Neuronal stem cell (in vitro differentiated cells): ENCODE data around the gene FRAT1.

Source experiments
- DNase-seq: peaks from one replicate; pipeline ENCODE4 v3.0.0-alpha.2; 2013; ENCODE audit warnings: low spot score
- H2AFZ ChIP-seq: one replicate; pipeline ENCODE4 v1.6.1; 2013; ENCODE audit warnings: mild to moderate bottlenecking, low read length, inconsistent platforms
- H2AK5ac ChIP-seq: 2 replicates; pipeline ENCODE4 v1.6.1; 2013; ENCODE audit warnings: low read depth, mild to moderate bottlenecking, inconsistent platforms, low read length, moderate library complexity, mixed read lengths
- H2BK120ac ChIP-seq: 2 replicates; pipeline ENCODE4 v1.6.1; 2013; ENCODE audit warnings: low read depth, mild to moderate bottlenecking, inconsistent platforms, low read length, moderate library complexity, mixed read lengths
- H2BK12ac ChIP-seq: one replicate; pipeline ENCODE4 v1.6.1; 2013; ENCODE audit warnings: low read length, inconsistent platforms
- H2BK15ac ChIP-seq: 2 replicates; pipeline ENCODE4 v1.6.1; 2013; ENCODE audit warnings: mild to moderate bottlenecking, low read length, inconsistent platforms, mixed read lengths
- H2BK5ac ChIP-seq: one replicate; pipeline ENCODE4 v1.6.1; 2013; ENCODE audit warnings: inconsistent platforms, mild to moderate bottlenecking, low read length, moderate library complexity
- H3K14ac ChIP-seq: one replicate; pipeline ENCODE4 v1.6.1; 2013; ENCODE audit warnings: low read length, inconsistent platforms
- H3K18ac ChIP-seq: 2 replicates; pipeline ENCODE4 v1.6.1; 2013; ENCODE audit warnings: low read length, inconsistent platforms
- H3K23ac ChIP-seq: 2 replicates; pipeline ENCODE4 v1.6.1; 2013; ENCODE audit warnings: low read depth, mild to moderate bottlenecking, mixed read lengths, low read length, inconsistent platforms; ENCODE audit not compliant: poor library complexity
- H3K27ac ChIP-seq: replicated peaks from 3 replicates; pipeline ENCODE4 v1.5.1; 2013; ENCODE audit warnings: low read length, inconsistent platforms
- H3K27me3 ChIP-seq, 3 experiments: 2 replicates each; pipeline ENCODE4 v1.6.1; 2013; ENCODE audit warnings: low read length in 3 of 3, mild to moderate bottlenecking in 2 of 3, inconsistent platforms in 1 of 3, low read depth in 1 of 3, mixed read lengths in 1 of 3, moderate library complexity in 1 of 3; ENCODE audit not compliant: control insufficient read depth in 3 of 3, insufficient read depth in 3 of 3
- H3K36me3 ChIP-seq, 2 donors: replicated peaks in 1 of 2; 2 replicates each; pipeline ENCODE4 v1.6.1; 2013; ENCODE audit warnings: low read length in 2 of 2; ENCODE audit not compliant: control insufficient read depth in 2 of 2, insufficient read depth in 2 of 2
- H3K4ac ChIP-seq: 2 replicates; pipeline ENCODE4 v1.6.1; 2013; ENCODE audit warnings: inconsistent platforms, mild to moderate bottlenecking, low read length, moderate library complexity
- H3K4me1 ChIP-seq, 2 donors: 1 replicate in 1 of 2; 2 replicates in 1 of 2; pipeline ENCODE4 v1.6.1; 2013; ENCODE audit warnings: low read length in 2 of 2, low read depth in 1 of 2; ENCODE audit not compliant: control insufficient read depth in 2 of 2, insufficient read depth in 1 of 2
- H3K4me2 ChIP-seq: one replicate; pipeline ENCODE4 v1.6.1; 2013; ENCODE audit warnings: mild to moderate bottlenecking, low read length, inconsistent platforms; ENCODE audit not compliant: insufficient read depth, poor library complexity, severe bottlenecking
- H3K4me3 ChIP-seq, 2 donors: 2 replicates each; pipeline ENCODE4 v1.5.1; 2013; ENCODE audit warnings: low read length in 2 of 2, mild to moderate bottlenecking in 2 of 2, inconsistent platforms in 1 of 2, moderate library complexity in 1 of 2
- H3K79me1 ChIP-seq: one replicate; pipeline ENCODE4 v1.6.1; 2013; ENCODE audit warnings: low read depth, mild to moderate bottlenecking, inconsistent platforms, low read length, moderate library complexity
- H3K9ac ChIP-seq: one replicate; pipeline ENCODE4 v1.6.1; 2013; ENCODE audit warnings: mild to moderate bottlenecking, low read depth, low read length, inconsistent platforms; ENCODE audit not compliant: poor library complexity
- H3K9me3 ChIP-seq, 2 donors: replicated peaks in 1 of 2; 2 replicates each; pipeline versions ENCODE3 to v1.6.1; 2013; ENCODE audit warnings: low read length in 2 of 2, mild to moderate bottlenecking in 2 of 2, inconsistent platforms in 1 of 2, low read depth in 1 of 2, mixed read lengths in 1 of 2, moderate library complexity in 1 of 2; ENCODE audit not compliant: control insufficient read depth in 2 of 2, insufficient read depth in 1 of 2
- H4K8ac ChIP-seq: one replicate; pipeline ENCODE4 v1.6.1; 2013; ENCODE audit warnings: low read depth, mild to moderate bottlenecking, inconsistent platforms, low read length, moderate library complexity
- H4K91ac ChIP-seq: one replicate; pipeline ENCODE4 v1.6.1; 2013; ENCODE audit warnings: low read length, low read depth, mild to moderate bottlenecking, inconsistent platforms; ENCODE audit not compliant: poor library complexity
- WGBS, 2 donors: extraction: QIAGEN DNeasy Blood & Tissue Kit; methylation state at CpG; one replicate each; pipeline ENCODE4 v1.1.7; 2013; ENCODE audit warnings: missing lambda C conversion rate in 2 of 2, mixed read lengths in 1 of 2; ENCODE audit not compliant: insufficient read length in 2 of 2, insufficient replicate concordance in 1 of 2; ENCODE audit errors: extremely low coverage in 2 of 2; 5-methylcytosine and 5-hydroxymethylcytosine counted together

The FRAT1 gene

DNA sequence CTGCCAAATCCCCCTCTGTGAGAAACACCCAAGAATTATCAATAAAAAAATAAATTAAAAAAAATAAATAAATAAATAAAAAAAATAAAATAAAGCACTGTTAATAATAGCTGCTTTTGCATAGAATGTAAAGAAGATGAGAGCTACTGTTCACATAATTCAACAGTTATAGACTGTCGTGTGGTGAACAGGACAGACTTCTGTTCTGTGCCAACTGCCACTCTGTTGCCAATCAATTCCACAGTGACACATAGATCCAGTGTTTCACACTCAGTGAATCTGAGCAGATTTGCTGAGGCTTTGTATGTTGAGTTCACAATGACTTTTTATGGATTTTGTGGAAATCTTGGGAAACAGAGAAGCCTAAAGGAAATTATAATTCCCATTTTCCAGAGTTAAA lies 41.5 kb upstream of the FRAT1 start:
- Histone ChIP-seq H4K91ac (no peak overlapping the region), H3K18ac (no peak overlapping the region), H3K4me3 (no peak overlapping the region), H2AFZ (no peak overlapping the region), H3K9ac (no peak overlapping the region), H2BK15ac (no peak overlapping the region), H2BK120ac (no peak overlapping the region), H3K23ac (no peak overlapping the region), H3K27ac (no peak overlapping the region), H4K8ac (no peak overlapping the region), H3K4me2 (no peak overlapping the region), H3K14ac (no peak overlapping the region), H3K4me1 (no peaks in the 10 kb centered on the region), H3K4ac (no peak overlapping the region), H3K27me3 (no peaks in the 10 kb centered on the region), H3K36me3 (no peaks in the 10 kb centered on the region), H3K79me1 (no peaks in the 10 kb centered on the region), H3K9me3 (no peaks in the 10 kb centered on the region), H2BK12ac (no peak overlapping the region), H2BK5ac (no peak overlapping the region), H2AK5ac (no peak overlapping the region)
- no peak for DNase-seq
- WGBS, 2 donors: no CpG with 5 or more reads among the region's 1 CpG

DNA sequence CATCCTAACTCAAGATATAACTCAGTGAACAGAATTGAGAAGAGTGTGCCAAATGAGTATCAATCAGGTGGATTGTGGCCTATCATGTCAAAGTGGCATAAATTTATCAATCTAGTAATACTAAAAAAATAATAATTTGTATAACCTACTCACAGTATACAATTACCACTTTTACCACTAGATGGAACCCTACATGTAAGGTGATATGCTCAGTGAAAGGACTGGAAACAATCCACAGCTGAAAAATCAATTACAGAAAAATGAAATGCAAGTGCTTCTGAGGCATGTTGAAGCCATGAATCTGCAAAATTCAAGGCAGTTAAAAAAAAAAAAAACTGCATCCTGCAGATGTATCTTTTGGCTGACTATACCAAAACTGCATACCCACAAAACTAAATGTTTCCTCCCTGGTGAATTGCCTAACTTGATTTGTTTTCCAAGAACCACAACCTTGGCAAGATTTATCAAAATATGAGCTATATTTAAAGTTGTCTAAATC lies 40.5 kb upstream of the FRAT1 start:
- Histone ChIP-seq H4K8ac (no peak overlapping the region), H3K79me1 (no peaks in the 10 kb centered on the region), H2BK5ac (no peak overlapping the region), H3K27ac (no peak overlapping the region), H3K4ac (no peak overlapping the region), H3K4me1 (no peaks in the 10 kb centered on the region), H3K18ac (no peak overlapping the region), H2BK15ac (no peak overlapping the region), H3K4me3 (no peak overlapping the region), H2BK120ac (no peak overlapping the region), H3K23ac (no peak overlapping the region), H3K27me3 (no peaks in the 10 kb centered on the region), H2AK5ac (no peak overlapping the region), H2BK12ac (no peak overlapping the region), H2AFZ (no peak overlapping the region), H3K14ac (no peak overlapping the region), H3K9me3 (no peaks in the 10 kb centered on the region), H3K36me3 (no peaks in the 10 kb centered on the region), H3K4me2 (no peak overlapping the region), H3K9ac (no peak overlapping the region), H4K91ac (no peak overlapping the region)
- DNase-seq: no peak

DNA sequence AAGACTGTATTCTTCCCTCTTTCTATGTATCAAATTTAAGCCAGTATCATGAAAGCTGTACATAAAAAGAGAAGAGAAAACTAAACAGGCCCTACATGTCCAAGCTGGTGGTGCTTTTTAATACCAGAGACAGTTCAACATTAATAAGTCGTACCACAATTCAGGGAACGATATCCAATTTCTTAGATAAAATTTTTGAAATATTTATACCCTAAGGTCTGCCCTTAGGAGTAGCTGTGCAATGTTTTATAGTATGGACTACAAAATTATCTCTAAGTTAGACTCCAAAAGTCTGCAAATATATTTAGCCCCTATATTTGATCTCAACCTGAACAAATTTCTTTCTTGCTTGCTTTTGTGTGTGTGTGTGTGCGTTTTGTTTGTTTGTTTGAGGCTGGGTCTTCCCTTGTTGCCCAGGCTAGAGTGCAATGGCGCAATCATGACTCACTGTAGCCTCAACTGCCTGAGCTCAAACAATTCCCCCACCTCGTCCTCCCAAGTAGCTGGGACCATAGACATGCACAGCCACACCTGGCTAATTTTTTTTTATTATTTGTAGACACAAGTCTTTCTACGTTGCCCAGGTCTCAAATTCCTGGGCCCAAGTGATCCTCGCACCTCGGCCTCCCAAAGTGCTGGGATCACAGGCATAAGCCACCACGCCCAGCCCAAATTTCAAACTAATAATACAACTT lies 39.8 kb upstream of the FRAT1 start:
- Histone ChIP-seq H4K8ac (no peak overlapping the region), H2BK5ac (no peak overlapping the region), H3K9ac (no peak overlapping the region), H2BK120ac (no peak overlapping the region), H2BK15ac (no peak overlapping the region), H3K9me3 (no peaks in the 10 kb centered on the region), H3K27me3 (no peaks in the 10 kb centered on the region), H3K4me1 (no peaks in the 10 kb centered on the region), H3K36me3 (no peaks in the 10 kb centered on the region), H3K4me3 (no peak overlapping the region), H4K91ac (no peak overlapping the region), H2AK5ac (no peak overlapping the region), H3K79me1 (no peaks in the 10 kb centered on the region), H3K27ac (no peak overlapping the region), H2AFZ (no peak overlapping the region), H3K4ac (no peak overlapping the region), H3K23ac (no peak overlapping the region), H3K4me2 (no peak overlapping the region), H3K18ac (no peak overlapping the region), H3K14ac (no peak overlapping the region), H2BK12ac (no peak overlapping the region)
- no CpG with 5 or more reads among the region's 9 CpGs for WGBS, 2 donors
- no peak for DNase-seq

DNA sequence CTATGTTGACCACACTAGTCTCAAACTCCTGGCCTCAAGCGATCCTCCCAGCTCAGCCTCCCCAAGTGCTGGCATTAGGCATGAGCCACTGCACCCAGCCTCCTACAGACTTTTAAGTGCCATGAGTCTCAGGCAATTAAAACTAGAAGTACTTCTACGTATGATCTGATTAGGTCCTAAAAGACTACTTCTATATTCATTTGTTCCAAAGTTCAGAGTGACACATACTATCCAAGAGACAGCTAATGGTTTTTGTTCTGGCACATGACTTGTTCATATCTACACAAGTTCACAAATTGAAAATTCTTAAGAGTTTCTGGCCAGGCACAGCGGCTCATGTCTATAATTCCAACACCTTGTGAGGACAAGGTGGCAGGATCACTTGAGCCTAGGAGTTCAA lies 38.3 kb upstream of the FRAT1 start:
- Histone ChIP-seq H2BK12ac (no peak overlapping the region), H4K8ac (no peak overlapping the region), H3K4me2 (no peak overlapping the region), H3K4ac (no peak overlapping the region), H3K14ac (no peak overlapping the region), H2BK5ac (no peak overlapping the region), H3K9me3 (no peaks in the 10 kb centered on the region), H3K27ac (no peak overlapping the region), H2AK5ac (no peak overlapping the region), H3K18ac (no peak overlapping the region), H3K9ac (no peak overlapping the region), H2BK15ac (no peak overlapping the region), H3K4me3 (no peak overlapping the region), H3K79me1 (no peaks in the 10 kb centered on the region), H2BK120ac (no peak overlapping the region), H4K91ac (no peak overlapping the region), H2AFZ (no peak overlapping the region), H3K27me3 (no peaks in the 10 kb centered on the region), H3K36me3 (no peaks in the 10 kb centered on the region), H3K4me1 (no peaks in the 10 kb centered on the region), H3K23ac (no peak overlapping the region)
- no peak for DNase-seq
- WGBS, 2 donors: no CpG with 5 or more reads among the region's 3 CpGs
